GM10266 (cell line): ENCODE results near the gene CAPNS2.

ENCODE experiments used
- DNase-seq: peaks from one replicate; pipeline ENCODE4 v3.0.0; 2012; ENCODE audit errors: extremely low spot score
- TF ChIP-seq, protein P1 (sequence below): IDR thresholded peaks from 2 replicates; pipeline ENCODE4 v1.5.1; 2012; ENCODE audit warnings: mild to moderate bottlenecking, low read depth; ENCODE audit not compliant: control insufficient read depth, insufficient read depth; ENCODE audit errors: missing control alignments

Gene CAPNS2

DNA sequence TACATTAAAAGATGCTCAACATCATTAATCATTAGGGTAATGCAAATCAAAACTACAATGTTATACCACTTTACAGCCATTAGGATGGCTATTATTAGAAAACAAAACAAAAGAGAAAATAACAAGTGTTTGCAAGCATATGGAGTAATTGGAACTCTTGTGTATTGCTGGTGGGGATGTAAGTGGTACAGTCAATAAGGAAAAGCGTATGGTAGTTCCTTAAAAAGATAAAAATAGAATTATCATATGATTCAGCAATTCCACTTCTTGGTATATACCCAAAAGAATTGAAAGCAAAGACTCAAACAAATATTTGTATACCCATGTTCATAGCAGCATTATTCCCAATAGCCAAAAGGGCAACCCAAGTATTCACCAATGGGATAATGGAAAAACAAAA, 1.4 kb upstream of the CAPNS2 start:
- TF ChIP-seq, protein P1, sequence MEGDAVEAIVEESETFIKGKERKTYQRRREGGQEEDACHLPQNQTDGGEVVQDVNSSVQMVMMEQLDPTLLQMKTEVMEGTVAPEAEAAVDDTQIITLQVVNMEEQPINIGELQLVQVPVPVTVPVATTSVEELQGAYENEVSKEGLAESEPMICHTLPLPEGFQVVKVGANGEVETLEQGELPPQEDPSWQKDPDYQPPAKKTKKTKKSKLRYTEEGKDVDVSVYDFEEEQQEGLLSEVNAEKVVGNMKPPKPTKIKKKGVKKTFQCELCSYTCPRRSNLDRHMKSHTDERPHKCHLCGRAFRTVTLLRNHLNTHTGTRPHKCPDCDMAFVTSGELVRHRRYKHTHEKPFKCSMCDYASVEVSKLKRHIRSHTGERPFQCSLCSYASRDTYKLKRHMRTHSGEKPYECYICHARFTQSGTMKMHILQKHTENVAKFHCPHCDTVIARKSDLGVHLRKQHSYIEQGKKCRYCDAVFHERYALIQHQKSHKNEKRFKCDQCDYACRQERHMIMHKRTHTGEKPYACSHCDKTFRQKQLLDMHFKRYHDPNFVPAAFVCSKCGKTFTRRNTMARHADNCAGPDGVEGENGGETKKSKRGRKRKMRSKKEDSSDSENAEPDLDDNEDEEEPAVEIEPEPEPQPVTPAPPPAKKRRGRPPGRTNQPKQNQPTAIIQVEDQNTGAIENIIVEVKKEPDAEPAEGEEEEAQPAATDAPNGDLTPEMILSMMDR = no peak
- no peak for DNase-seq

GRCh38 chr16:55567382-55567781, 898 bp downstream of the CAPNS2 start:
- TF ChIP-seq, protein P1 = no peak
- DNase-seq = no peak

DNA sequence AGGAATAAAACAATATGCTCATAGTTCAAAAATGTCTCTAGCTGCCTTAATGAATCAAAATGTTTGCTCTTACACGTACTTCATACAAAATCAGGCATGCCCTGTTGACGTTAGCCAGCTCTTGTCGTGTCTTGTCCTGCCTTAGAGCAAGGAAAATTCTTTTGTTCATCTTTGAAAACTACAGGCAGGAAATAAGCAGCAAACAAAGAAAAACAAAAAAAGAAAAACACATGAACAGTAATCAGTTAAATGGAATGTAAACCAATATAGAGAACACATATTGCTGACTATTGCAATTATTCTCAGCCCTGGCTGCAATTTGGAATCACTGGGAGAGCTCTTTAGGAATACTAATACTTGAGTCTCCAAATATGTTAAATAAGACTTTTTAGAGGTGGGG, 1.7 kb downstream of the CAPNS2 start:
- TF ChIP-seq, protein P1 = no peak
- DNase-seq = no peak

DNA sequence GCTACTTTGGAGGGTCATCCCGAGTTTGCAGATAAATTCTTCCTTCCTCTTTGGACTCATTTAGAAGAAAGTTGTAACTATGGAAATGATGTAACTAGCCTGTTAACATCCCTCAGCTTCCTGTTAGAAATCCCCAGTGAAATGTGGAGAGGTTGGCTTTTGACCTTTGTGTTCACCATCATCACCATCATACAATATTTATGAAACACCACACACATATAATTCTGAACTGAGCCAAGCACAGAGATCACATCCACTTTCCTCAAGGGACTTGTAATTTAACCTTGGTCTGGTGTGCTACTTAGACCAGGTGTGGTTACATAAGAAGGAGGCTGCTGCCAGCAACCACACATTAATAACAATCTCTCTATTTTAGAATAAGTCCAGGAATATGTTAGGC, 2.5 kb downstream of the CAPNS2 start:
- DNase-seq = no peak
- TF ChIP-seq, protein P1 = no peak

DNA sequence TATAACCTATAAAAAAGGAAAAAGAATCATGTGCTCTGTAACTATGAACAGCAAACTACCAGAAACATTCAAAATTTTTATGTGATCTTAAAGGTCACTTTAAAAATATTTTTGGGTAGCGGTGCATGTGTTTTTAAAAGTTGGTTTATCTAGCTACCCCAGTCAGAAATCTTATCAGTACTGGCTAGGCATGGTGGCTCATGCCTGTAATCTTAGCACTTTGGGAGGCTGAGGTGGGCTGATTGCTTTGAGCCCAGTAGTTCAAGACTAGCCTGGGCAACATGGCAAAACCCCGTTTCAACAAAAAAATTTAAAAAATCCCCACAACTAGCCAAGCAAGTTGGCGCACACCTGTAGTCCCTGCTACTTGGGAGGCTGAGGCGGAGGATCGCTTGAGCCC, 3.7 kb downstream of the CAPNS2 start:
- no peak for DNase-seq

GRCh38 chr16:55571191-55571897, 4.9 kb downstream of the CAPNS2 start:
- DNase-seq = no peak
- TF ChIP-seq, protein P1 = no peak

More for the DNA sequence above, 3.7 kb downstream of the CAPNS2 start:
- TF ChIP-seq, protein P1 = no peak

GRCh38 chr16:55572439-55572838, 6.0 kb downstream of the CAPNS2 start:
- DNase-seq = no peak

More at GRCh38 chr16:55572439-55572838, 6.0 kb downstream of the CAPNS2 start:
- TF ChIP-seq, protein P1 = no peak
